Inflammatory macrophage (primary cell): ENCODE results near the gene LRFN2.

Experiments
- DNase-seq, 2 donors: peaks; one replicate each; pipeline ENCODE4 v3.0.0-alpha.2; 2020 to 2022

LRFN2 gene

GRCh38 chr6:40585651-40586269 lies 1.4 kb downstream of the LRFN2 start:
- DNase-seq: no peak

GRCh38 chr6:40585223-40585622 lies 1.9 kb downstream of the LRFN2 start:
- DNase-seq: no peak

- DNase-seq: no peak
Observed at GRCh38 chr6:40584741-40585140, 2.4 kb downstream of the LRFN2 start.

- no peak for DNase-seq
Observed at GRCh38 chr6:40583709-40584108, 3.5 kb downstream of the LRFN2 start.

- peak in 1 of 2 donors; percentile 3 for DNase-seq
Observed at GRCh38 chr6:40582892-40583291, 4.3 kb downstream of the LRFN2 start.

- no peak for DNase-seq
Observed at GRCh38 chr6:40579101-40579500, 8.1 kb downstream of the LRFN2 start.

- no peak for DNase-seq
Observed at GRCh38 chr6:40577672-40578071, 9.5 kb downstream of the LRFN2 start.

- no peak for DNase-seq
Observed at GRCh38 chr6:40573221-40573620, 13.9 kb downstream of the LRFN2 start.

- no peak for DNase-seq
Observed at GRCh38 chr6:40569162-40569910, 17.8 kb downstream of the LRFN2 start.

- DNase-seq: no peak
Observed at GRCh38 chr6:40568062-40568708, 19.0 kb downstream of the LRFN2 start.

GRCh38 chr6:40563111-40563510 lies 24.1 kb downstream of the LRFN2 start:
- DNase-seq: no peak

- no peak for DNase-seq
Observed at GRCh38 chr6:40559056-40559455, 28.1 kb downstream of the LRFN2 start.

GRCh38 chr6:40558102-40558501 lies 29.1 kb downstream of the LRFN2 start:
- DNase-seq: no peak

- no peak for DNase-seq
Observed at GRCh38 chr6:40556881-40557280, 30.3 kb downstream of the LRFN2 start.

- DNase-seq: no peak
Observed at GRCh38 chr6:40556023-40556422, 31.1 kb downstream of the LRFN2 start.

GRCh38 chr6:40555092-40555491 lies 32.1 kb downstream of the LRFN2 start:
- no peak for DNase-seq

- no peak for DNase-seq
Observed at GRCh38 chr6:40552941-40553340, 34.2 kb downstream of the LRFN2 start.

- DNase-seq: no peak
Observed at GRCh38 chr6:40551966-40552505, 35.1 kb downstream of the LRFN2 start.

- peak; percentile 65 to 72 for DNase-seq
Observed at GRCh38 chr6:40550202-40551101, 36.7 kb downstream of the LRFN2 start.

- DNase-seq: no peak
Observed at GRCh38 chr6:40545954-40546353, 41.2 kb downstream of the LRFN2 start.

GRCh38 chr6:40543776-40544175 lies 43.4 kb downstream of the LRFN2 start:
- no peak for DNase-seq

GRCh38 chr6:40543146-40543545 lies 44.0 kb downstream of the LRFN2 start:
- no peak for DNase-seq
